ENCODE data around the gene SLC22A2.

DNA sequence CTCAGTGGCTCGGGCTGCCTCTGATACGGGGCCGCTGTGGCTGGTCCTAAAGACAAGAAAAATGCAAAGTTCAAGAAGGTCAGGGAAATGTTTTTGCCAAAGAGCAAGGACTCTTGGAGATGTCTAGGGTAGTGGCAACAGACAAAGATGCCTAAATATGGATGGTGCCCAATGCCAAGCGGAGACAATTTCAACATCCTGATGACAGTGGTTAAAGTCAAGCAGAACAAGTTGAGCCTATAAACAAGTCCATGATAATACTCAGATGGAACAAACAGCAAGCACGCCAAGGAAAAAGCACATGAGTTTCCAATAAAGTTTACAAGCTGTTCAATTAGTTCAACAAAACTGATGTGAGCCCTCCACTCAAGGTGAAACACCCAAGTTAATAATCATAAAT lies 85.9 kb downstream of the SLC22A2 start:
- TF ChIP-seq, protein P1, sequence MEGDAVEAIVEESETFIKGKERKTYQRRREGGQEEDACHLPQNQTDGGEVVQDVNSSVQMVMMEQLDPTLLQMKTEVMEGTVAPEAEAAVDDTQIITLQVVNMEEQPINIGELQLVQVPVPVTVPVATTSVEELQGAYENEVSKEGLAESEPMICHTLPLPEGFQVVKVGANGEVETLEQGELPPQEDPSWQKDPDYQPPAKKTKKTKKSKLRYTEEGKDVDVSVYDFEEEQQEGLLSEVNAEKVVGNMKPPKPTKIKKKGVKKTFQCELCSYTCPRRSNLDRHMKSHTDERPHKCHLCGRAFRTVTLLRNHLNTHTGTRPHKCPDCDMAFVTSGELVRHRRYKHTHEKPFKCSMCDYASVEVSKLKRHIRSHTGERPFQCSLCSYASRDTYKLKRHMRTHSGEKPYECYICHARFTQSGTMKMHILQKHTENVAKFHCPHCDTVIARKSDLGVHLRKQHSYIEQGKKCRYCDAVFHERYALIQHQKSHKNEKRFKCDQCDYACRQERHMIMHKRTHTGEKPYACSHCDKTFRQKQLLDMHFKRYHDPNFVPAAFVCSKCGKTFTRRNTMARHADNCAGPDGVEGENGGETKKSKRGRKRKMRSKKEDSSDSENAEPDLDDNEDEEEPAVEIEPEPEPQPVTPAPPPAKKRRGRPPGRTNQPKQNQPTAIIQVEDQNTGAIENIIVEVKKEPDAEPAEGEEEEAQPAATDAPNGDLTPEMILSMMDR (IDR thresholded peaks at IDR 0.05): no peak
- no peak for TF ChIP-seq ZFX (IDR thresholded peaks at IDR 0.05; ENCODE audit: borderline replicate concordance)
